GM19099 (cell line): ENCODE data around the gene ZNF22.
A peak's percentile ranks its signal among the peaks of the same experiment; 100 is the strongest.

ENCODE experiments used
- POLR2A ChIP-seq: IDR thresholded peaks from 3 replicates; pipeline ENCODE4 v1.6.1; 2011; ENCODE audit warnings: low read depth; ENCODE audit not compliant: insufficient read length; ENCODE audit errors: extremely low read depth

ZNF22 gene

DNA sequence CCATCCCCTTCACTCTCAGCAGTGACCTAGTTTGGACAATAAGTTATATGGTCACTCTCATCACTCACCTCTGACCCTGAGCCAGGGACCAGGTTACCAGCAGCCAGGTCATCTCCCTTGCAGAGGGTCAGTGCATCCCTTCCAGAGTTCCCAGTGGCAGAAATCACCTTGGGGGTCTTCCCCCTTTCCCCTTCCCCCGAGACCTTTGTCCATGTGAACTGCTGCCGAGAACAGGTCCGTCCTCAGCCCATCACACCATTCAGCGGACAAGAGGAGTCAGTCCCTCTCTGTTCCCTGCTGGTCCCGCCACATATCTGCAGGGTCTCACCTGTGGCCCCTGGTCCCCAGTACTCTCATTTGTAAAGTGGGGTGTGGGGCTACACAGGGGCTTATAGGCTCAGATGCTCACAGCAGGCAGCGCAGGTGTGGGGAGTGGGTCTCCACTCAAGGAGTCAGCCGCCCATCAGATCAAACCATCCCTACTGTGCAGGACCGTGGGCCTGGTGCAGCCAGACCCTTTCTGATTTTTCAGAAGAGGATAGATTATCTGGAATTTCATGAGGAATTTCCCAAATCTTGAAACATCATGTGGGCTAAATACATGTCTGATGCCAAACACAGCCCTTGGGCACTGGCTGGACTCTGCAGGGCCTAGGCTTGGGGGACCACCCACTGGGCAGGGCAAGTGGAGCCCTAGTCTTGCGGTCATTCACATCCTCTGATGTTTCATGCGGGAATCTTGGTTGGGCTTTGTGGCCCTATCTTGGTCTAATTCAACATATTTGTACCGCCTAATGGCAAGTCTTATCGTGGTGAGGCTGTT lies 28.6 kb upstream of the ZNF22 start:
- TF ChIP-seq POLR2A: peak; percentile 1

DNA sequence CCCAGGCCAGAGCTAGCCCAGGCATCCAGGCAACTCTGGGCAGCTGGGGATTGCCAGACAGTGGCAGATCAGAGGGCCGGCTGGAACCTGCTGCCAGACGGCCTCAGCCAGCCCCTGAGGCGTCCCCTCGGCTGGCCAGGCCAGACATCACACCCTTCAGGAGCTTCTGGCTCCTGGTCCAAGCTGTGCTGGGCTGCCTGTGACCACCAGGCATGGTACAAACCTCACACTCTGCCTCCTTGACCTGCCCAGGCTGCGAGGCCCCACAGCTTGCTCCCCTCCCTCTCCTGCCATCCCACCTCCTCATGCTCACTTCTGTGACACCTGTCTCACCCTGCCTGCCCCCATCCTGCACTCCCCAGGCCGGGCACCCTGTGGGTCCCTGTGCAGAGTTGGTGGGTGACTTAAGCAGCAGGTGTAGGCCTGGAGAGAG lies 27.8 kb upstream of the ZNF22 start:
- TF ChIP-seq POLR2A: no peak

DNA sequence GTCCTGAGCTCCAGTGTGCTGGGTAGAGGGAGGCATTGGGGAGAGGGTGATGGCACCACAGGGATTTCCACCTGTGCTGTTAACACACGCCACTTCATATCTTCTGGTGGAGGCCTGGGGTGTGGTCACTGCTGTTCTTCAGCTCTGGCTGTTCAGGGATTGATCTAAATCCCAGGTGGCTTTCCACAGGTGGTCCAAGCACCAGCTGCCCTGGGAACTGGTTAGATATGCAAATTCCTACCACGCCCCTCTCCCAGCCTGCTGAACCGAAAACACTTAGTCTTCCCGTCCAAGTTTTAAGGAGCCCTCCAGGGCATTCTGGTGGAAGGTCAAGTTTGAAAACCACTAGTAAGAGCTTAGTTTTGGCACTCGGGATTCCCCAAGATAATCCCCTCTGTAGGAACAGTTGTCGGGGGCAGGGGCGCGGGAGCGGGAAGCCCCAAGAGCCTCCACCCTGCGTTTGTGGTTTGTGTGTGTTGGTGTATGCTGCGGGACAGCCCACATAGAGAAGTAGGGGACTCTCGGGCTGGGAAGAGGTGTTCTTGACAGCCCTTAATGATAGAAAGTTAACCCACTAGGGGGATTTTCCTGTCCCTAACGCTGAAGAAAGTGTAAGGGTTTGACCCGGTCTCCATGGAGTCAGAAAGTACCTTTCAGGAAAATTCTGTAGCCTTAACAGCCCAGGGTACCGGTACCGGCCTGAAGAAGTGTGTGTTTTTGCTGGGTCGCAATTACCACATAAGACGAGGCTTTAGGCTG lies 27.2 kb upstream of the ZNF22 start:
- TF ChIP-seq POLR2A: peak; percentile 4

DNA sequence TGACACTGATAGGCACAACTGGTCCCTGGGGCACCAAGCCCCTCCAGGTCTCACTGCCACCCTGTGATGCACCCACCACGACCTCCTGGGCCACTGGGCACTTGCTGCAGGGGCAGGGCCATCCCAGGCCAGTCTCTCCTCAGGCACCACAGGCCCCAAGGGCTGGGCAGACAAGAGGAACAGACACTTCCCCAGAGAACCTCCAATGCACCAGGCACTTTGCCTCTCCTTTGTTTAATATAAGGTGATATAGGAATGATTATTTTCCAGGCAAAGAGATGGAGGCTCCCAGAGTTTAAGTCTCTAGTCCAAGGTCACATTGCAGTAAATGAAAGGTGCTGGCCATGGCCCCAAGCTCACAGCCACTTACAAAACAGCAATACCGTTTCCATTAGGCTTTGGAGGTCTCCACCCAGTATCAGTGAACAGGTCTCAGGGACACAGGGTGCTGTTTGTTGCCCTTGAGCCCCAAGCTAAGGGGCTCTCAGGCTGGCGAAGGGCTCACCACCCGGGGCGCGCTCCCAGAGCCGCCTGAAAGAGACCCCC lies 26.6 kb upstream of the ZNF22 start:
- no peak for TF ChIP-seq POLR2A

DNA sequence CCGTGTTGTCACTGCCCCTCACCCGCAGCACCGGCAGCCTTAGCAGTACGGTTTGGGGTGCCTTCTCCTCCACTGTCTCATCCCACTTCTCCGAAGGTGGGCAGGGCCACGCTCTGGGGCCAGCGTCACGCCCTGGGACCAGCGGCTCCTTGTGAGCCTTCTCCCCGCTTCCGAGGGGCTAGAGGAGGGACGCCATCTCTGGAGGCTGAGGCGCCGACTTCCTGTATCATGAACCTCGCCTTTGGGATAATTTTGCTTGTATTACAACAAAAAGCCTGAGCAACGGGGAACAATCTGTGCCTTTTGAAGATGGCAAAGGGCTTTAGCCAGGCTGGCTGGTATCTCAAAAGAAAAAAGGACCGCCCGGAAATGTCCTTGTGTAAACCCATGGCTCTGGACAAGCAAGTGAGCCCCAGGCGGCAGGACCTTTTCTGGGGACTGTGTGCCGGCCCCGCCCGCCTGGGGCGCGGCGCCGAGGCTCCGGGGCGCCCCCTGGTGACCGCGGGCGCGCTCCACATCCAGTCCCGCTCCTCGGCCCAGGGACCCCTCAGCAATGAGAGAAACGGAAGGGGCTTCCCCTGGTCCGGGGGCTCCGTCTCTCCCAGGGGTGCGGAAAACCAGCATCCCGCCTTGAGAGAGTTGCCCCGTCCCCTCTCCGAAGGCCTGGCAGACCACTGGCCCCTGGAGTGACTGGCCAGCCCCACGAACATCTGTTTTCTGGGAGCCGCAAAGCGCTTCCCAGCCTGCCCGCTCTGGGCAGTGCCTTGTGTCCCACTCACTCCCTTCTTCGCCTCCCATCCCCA lies 25.9 kb upstream of the ZNF22 start:
- TF ChIP-seq POLR2A: peak; percentile 60

DNA sequence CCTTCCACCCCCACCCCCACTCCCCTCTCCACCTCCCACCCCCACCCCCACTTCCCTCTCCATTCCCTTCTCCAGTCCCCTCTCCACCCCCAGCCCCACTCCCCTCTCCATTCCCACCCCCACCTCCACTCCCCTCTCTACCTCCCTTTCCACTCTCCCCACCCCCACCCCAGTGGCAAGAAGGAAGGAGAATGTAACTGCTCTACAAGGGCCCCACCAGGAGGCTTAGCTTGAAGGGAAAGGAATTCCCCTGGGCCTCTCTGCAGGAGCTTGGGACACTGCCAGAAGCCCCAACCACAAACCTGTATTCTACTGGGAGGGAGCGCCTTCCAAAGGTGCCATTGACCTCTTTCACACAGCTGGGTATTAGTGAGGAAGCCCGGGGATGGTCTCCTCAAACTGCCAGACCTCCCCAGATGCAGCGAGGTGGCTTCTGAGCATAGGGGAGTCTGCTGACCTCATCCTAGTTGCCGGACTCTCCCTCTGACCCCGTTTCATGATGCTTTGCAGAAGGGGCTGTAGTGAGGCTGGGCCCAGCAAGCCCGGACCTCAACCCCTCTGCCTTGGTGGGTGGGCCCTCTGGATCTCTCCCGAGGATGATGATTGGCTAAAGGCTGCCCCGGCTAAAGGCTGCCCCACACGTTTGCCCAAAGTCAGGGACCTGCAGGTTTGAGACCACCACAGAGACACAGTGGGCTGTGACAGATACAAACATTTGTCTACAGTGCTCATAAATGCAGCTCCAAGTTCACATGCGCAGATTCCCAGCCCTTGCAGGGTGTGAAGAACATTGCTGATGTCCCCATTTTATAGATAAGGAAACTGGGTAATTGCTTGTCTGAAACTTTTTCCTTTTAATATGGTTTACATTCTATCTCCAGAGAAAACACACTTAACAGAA lies 25.0 kb upstream of the ZNF22 start:
- no peak for TF ChIP-seq POLR2A

DNA sequence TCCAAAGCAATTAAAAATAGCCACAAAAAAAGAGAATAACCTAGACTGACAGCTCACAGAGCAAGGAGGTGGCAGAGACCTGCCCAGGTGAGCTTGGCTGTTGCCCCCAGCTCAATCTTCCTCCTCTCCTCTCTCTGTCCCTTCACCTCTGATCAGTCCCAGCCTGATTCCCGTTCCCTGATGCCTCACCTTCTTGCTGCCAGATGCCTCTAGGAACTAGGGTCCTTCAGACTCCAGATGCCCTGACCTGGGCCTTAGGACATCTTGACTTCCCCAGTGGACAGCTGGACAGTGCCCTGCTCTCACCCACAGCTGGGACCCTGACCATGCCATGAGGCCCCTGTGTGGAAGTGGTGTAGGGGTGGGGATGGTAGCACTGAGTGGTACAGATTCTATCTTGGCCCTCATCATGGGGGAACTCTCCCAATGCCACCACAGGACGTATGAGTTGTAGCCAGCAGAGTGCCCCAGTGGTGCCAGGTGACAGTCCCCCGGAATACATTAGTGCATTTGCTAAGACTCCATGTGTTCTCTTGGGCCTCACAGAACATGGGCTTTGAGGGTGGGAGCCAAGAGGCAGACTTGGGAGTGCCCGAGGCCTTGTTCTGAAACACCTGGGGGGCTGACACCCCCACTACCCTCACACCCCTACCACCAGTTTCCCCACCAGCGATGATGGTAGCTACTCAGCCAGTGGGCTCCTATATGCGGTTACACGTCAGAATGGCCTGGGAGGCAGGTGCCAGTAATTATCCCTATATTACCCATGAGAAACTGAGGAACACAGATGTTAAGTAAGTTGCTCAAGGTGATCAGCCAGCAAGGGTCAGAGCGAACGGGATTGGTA lies 24.1 kb upstream of the ZNF22 start:
- TF ChIP-seq POLR2A: no peak

DNA sequence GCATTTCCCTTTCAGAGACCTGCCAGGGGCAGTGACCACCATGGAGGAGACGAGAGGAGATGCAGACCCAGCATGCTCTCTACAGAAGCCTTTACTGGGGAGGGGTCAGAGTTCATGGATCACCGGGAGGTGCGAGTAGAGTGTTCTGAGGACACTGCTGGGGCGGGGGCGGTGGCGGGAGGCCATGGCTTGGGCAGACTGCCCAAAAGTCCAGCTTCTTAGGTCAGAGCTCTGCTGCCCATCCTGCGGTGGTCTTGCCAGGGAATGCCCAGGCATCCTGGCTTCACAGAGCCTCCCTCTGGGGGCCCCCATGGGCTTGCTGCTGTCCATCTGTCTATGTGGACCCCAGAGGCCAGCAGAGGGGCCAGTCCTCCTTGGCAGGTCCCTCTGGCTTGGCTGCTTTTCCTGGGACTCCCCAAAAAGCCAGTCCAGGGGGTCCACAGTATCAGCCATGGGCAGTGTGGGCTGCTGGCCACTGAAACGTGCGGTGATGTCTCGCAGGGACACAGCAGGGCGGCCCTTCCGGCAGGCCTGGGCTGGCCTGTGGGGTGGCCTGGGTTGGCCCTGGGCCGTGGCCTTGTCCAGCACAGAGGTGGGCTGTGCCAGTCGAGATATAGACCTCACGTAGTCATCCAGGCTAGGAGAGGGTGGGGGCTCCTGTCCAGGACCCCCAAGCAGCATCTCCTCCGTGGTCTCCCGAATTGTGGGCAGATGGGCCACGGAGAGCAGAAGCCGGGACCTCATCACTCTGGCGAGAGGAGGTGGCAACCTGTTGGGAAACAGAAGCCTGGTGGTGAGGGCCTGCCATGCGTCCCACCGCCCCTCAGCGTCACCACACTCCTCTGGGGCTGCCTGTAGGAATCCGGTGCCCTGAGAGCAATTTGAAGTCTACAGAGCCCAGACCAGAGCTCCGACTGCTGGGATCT lies 23.2 kb upstream of the ZNF22 start:
- TF ChIP-seq POLR2A: no peak

DNA sequence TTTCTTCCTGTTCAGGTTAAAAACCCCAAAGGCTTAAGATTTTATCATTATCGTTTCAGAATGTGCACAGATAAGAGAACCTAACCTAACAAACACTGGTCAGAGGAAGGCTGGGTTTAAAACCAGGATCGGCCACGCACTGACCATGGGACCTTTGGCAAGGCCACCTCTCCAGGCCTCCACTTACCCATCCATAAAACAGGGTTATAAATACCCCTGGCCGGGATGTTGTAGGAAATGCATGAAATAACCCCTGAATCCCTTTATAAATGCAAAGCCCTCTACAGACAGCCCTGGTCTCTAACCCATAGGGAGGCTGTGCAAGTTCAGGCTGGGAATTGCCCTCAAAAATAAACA lies 22.5 kb upstream of the ZNF22 start:
- no peak for TF ChIP-seq POLR2A

DNA sequence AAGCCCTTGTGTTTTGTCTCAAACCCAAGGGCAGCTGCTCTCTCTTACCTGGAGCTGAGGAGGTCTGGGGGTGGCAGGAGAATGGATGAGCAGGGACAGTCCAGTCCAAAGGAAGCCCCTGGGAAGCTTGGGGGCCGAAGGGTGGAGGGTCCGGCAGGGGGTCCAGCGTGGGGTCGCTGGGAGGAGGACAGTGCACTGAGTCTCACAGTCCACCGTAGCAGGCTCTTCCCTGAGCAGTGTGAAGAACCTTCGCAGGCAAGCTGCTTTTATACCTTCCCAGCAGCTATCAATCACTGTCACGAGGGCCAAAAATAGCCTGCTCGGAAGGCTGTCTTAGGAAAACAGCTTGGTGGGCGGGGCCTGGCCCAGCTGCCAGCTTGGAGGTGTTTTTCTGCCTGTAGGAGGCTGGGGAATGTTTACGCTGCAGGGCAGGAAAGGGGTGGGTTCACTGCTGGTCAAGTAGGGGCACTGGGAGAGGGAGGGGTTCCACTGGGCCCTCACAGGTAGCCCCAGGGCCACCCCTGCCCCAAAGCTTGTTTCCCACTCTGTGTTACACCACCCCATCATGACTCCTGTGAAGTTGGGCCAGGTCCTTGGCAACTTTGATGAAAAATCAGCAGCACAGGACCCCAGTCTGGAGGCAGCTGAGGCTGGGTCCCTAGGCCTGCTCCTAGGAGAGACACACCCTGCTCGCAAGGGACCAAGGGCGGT lies 22.0 kb upstream of the ZNF22 start, which contains the start of gene DEPP1:
Gene DEPP1, minus strand, starts transcription at position 240 of the 711 bp plus-strand sequence. CDS start 779 bp downstream, outside the sequence.
- TF ChIP-seq POLR2A: peak; percentile 83
